ENCODE measurements around the gene DISP3. TPM values are rescaled to one million over a fixed set of nuclear protein-coding genes. Genes with fewer than 3 reads are reported as not detected.

DISP3 gene
- total RNA-seq, 1 donor from 2014 or later: 0.05 TPM

DNA sequence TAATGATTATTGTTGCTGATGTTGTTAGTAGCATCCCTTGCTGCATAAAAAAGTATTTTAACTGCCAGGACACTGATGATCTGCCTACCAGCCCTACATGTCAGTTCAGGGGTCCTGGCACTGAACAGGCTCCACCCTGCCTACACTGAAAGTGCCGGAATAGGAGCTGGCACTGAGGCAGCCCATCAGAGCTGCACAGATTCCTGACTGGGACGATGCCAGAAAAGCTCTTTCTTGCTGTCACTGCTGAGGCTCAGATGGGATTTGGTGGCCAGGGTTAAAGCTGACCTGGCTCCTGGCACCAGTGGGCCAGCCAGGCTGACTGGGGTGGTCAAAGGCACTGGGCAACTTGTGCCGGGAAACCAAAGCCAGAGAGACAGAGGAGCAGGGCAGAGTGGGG lies 6.2 kb upstream of the DISP3 start:
- H3K27me3 Mint-ChIP-seq (ENCODE audit: low read depth): peaks cover 35% of the 10 kb centered on the region
- no peak overlapping the region for H3K27ac Mint-ChIP-seq (ENCODE audit: unreplicated experiment)
- no peaks in the 10 kb centered on the region for H3K36me3 Mint-ChIP-seq (ENCODE audit: low read depth)
- DNase-seq (ENCODE audit: low spot score): no peak
- H3K4me3 Mint-ChIP-seq (ENCODE audit: unreplicated experiment): no peak overlapping the region
- TF ChIP-seq, protein P1, sequence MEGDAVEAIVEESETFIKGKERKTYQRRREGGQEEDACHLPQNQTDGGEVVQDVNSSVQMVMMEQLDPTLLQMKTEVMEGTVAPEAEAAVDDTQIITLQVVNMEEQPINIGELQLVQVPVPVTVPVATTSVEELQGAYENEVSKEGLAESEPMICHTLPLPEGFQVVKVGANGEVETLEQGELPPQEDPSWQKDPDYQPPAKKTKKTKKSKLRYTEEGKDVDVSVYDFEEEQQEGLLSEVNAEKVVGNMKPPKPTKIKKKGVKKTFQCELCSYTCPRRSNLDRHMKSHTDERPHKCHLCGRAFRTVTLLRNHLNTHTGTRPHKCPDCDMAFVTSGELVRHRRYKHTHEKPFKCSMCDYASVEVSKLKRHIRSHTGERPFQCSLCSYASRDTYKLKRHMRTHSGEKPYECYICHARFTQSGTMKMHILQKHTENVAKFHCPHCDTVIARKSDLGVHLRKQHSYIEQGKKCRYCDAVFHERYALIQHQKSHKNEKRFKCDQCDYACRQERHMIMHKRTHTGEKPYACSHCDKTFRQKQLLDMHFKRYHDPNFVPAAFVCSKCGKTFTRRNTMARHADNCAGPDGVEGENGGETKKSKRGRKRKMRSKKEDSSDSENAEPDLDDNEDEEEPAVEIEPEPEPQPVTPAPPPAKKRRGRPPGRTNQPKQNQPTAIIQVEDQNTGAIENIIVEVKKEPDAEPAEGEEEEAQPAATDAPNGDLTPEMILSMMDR (IDR thresholded peaks at IDR 0.05): no peak
- H3K9me3 Mint-ChIP-seq (ENCODE audit: low read depth): no peaks in the 10 kb centered on the region
- no peaks in the 10 kb centered on the region for H3K4me1 Mint-ChIP-seq (ENCODE audit: low read depth)

DNA sequence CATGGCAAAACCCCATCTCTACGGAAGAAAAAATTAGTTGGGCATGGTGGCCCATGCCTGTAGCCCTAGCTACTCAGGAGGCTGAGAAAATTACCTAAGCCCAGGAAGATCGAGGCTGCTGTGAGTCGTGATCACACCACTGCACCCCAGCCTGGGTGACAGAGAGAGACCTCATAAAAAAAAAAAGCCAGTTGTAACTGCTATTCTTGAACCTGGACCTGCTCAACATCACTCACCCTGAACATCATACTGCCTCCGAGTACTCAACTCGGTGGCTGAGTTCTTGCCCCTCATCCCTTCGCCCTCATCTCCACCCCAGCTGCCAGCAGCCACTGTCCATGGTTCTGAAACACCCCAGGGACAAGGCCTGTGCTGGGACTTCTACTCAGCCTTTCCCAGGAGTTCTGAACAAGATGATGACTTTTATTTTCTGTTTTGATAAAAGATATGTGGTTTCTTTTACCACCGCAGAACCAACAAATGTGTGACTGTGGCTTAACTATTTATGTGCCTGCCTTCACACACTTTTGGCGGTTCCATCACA lies 5.4 kb upstream of the DISP3 start:
- Mint-ChIP-seq H3K4me1 (ENCODE audit: low read depth) (no peaks in the 10 kb centered on the region), H3K36me3 (ENCODE audit: low read depth) (no peaks in the 10 kb centered on the region), H3K4me3 (ENCODE audit: unreplicated experiment) (no peak overlapping the region), H3K27ac (ENCODE audit: unreplicated experiment) (no peak overlapping the region), H3K9me3 (ENCODE audit: low read depth) (no peaks in the 10 kb centered on the region), H3K27me3 (ENCODE audit: low read depth) (peaks cover 38% of the 10 kb centered on the region)
- TF ChIP-seq, protein P1 (IDR thresholded peaks at IDR 0.05): no peak
- no peak for DNase-seq (ENCODE audit: low spot score)

DNA sequence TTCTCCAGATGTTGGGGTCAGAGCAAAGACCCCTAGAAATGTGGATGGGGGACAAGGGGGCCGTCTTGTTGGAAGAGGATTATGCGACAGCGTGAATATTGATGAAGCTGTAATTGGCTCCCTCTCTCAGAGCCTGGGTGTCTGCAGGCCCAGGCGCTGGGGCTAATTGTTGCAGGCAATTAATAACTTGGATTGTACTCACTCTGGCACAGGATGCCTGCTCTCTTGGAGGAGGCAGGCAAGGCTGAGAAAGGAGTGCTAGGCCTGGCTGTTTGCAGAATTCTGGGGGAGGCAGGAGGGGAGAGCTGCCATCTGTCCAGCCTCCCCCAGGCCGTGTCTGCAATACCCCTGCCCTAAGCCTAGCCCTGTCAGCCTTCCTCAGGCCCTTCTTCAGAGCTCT lies 4.1 kb upstream of the DISP3 start:
- H3K9me3 Mint-ChIP-seq (ENCODE audit: low read depth): no peaks in the 10 kb centered on the region
- no peaks in the 10 kb centered on the region for H3K4me1 Mint-ChIP-seq (ENCODE audit: low read depth)
- H3K27ac Mint-ChIP-seq (ENCODE audit: unreplicated experiment): no peak overlapping the region
- DNase-seq (ENCODE audit: low spot score): no peak
- no peak overlapping the region for H3K4me3 Mint-ChIP-seq (ENCODE audit: unreplicated experiment)
- H3K27me3 Mint-ChIP-seq (ENCODE audit: low read depth): peaks cover 30% of the 10 kb centered on the region
- H3K36me3 Mint-ChIP-seq (ENCODE audit: low read depth): no peaks in the 10 kb centered on the region
- TF ChIP-seq, protein P1 (IDR thresholded peaks at IDR 0.05): no peak

DNA sequence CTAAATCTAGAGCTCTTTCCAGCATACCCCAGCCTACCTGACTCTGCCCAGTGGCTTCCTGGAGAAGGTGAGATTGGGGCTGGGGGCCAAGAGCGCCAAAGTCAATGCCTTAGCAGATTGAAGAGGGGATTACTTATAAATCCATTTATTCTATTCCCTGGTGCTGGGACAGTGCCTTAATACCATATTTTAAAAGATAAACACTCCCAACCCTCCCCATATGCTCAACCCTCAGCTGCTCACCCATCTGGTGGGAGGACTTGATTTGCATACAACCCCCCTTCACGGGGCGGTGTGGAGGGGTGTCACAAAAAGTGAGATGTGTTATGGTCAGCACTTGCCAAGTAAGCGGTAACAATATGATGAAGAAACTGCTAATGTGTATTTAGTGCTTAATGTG lies 3.2 kb upstream of the DISP3 start:
- H3K36me3 Mint-ChIP-seq (ENCODE audit: low read depth): peaks cover 3% of the 10 kb centered on the region
- no peaks in the 10 kb centered on the region for H3K9me3 Mint-ChIP-seq (ENCODE audit: low read depth)
- peaks cover 5% of the 10 kb centered on the region for H3K4me1 Mint-ChIP-seq (ENCODE audit: low read depth)
- H3K4me3 Mint-ChIP-seq (ENCODE audit: unreplicated experiment): no peak overlapping the region
- H3K27me3 Mint-ChIP-seq (ENCODE audit: low read depth): peaks cover 38% of the 10 kb centered on the region
- no peak overlapping the region for H3K27ac Mint-ChIP-seq (ENCODE audit: unreplicated experiment)
- TF ChIP-seq, protein P1 (IDR thresholded peaks at IDR 0.05): no peak
- no peak for DNase-seq (ENCODE audit: low spot score)

DNA sequence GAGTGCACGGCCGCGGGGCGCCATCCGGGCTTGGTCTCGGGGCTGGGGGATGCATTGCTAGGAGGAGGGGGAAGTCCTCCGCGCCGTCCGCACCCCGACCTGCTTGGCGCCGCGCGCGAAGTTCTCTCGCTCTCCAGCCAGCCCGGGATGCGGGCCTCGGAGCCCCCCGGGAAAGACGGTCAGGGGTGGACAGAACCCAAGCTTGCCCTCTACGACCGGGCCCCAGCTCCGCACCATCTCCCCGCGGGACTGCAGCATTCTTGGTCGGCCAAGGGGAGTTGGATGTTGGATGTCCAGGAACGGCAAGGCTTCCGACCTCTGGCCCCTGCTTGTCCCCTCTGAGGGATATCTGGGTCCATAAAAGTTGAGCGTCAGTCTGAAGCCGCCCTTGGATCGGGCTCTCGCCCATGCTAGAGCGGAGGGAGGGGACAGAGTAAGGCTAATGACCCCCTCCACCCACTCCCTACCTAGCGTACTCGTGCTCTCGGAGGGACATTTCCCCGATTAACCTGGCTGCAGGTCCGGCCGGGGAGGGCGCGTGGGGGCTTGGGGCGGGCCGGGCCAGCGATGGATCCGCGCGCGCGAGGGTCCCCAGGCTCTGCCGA lies 522 bp downstream of the DISP3 start:
- Mint-ChIP-seq H3K9me3 (ENCODE audit: low read depth) (no peaks in the 10 kb centered on the region), H3K27ac (ENCODE audit: unreplicated experiment) (no peak overlapping the region), H3K36me3 (ENCODE audit: low read depth) (peaks cover 3% of the 10 kb centered on the region), H3K4me3 (ENCODE audit: unreplicated experiment) (peak overlapping the region; percentile 49), H3K27me3 (ENCODE audit: low read depth) (peaks cover 56% of the 10 kb centered on the region), H3K4me1 (ENCODE audit: low read depth) (peaks cover 5% of the 10 kb centered on the region)
- no peak for DNase-seq (ENCODE audit: low spot score)
- TF ChIP-seq, protein P1 (IDR thresholded peaks at IDR 0.05): no peak
